Parathyroid adenoma (tissue), 2 donors: ENCODE measurements around the gene STIL.

Experiments used
- H2AFZ ChIP-seq: fragments of 300-600 bp; sonication (generic); one replicate; pipeline ENCODE4 v1.7.0; 2017; ENCODE audit warnings: antibody characterized with exemption, mild to moderate bottlenecking
- H3K27ac ChIP-seq: fragments of 300-600 bp; sonication (generic); one replicate; pipeline ENCODE4 v1.7.0; 2017
- H3K27me3 ChIP-seq: fragments of 300-600 bp; sonication (generic); one replicate; pipeline ENCODE4 v1.7.0; 2017; ENCODE audit warnings: low read length; ENCODE audit not compliant: control insufficient read depth, insufficient read depth
- H3K36me3 ChIP-seq: fragments of 300-600 bp; sonication (generic); one replicate; pipeline ENCODE4 v1.7.0; 2017; ENCODE audit warnings: low read length; ENCODE audit not compliant: control insufficient read depth, insufficient read depth
- H3K4me1 ChIP-seq: fragments of 300-600 bp; sonication (generic); one replicate; pipeline ENCODE4 v1.7.0; 2017; ENCODE audit warnings: control low read depth
- H3K4me2 ChIP-seq: fragments of 300-600 bp; sonication (generic); one replicate; pipeline ENCODE4 v1.7.0; 2017; ENCODE audit warnings: low read length
- H3K4me3 ChIP-seq: fragments of 300-600 bp; sonication (generic); one replicate; pipeline ENCODE4 v1.7.0; 2017; ENCODE audit warnings: low read depth, low read length
- H3K79me2 ChIP-seq: fragments of 300-600 bp; sonication (generic); one replicate; pipeline ENCODE4 v1.7.0; 2017; ENCODE audit warnings: control low read depth
- H3K9ac ChIP-seq: fragments of 300-600 bp; sonication (generic); one replicate; pipeline ENCODE4 v1.7.0; 2017; ENCODE audit warnings: mild to moderate bottlenecking
- H3K9me3 ChIP-seq: fragments of 300-600 bp; sonication (generic); one replicate; pipeline ENCODE4 v1.7.0; 2017; ENCODE audit warnings: low read length; ENCODE audit not compliant: control insufficient read depth
- TF ChIP-seq, protein P1 (sequence below): fragments of 300-600 bp; sonication (generic); IDR thresholded peaks from one replicate; pipeline ENCODE4 v1.7.0; 2017; ENCODE audit warnings: antibody characterized with exemption, mild to moderate bottlenecking
- donor health status: primary hyperparathyroidism.

The STIL gene

DNA sequence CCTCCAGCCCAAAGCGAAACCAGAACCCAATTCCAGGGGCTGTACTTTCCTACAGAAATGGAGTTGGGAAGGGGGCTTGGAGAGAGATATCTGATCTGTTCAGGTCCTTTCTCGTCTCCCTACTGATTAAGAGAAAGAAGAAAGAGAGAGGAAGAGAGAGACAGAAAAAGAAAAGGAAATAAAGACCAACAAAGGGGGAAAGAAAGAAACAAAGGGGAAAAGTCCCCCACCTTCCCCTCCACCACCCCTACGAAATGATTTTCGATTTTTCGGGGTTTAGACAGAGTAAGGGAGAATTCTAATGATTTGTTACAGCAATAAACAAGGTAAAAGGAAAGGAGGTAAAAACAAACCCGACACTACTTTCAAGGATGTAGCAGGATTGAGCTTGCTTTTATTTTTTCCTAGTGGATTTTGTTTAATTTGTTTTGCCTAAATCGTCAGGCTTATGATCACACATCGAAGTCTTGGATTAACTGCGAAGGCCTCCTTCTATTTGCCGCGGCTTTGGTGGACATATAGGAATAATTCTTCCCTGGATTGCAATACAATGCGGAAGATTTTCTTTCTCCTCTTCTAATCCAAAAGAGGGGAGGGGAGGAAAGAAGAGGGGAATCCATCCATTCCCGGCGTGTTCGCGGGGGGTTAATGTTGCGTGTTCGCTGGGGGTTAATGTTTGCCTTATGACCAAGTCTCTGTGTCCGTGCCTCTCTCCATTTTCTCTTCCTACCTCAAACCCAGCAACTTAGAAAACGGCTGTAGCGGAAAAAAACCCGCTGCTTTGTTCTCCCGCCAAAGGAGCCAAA is 83.9 kb downstream of the STIL start:
- peak overlapping the region; percentile 24 for H3K4me3 ChIP-seq
- no peak overlapping the region for H2AFZ ChIP-seq
- TF ChIP-seq, protein P1, sequence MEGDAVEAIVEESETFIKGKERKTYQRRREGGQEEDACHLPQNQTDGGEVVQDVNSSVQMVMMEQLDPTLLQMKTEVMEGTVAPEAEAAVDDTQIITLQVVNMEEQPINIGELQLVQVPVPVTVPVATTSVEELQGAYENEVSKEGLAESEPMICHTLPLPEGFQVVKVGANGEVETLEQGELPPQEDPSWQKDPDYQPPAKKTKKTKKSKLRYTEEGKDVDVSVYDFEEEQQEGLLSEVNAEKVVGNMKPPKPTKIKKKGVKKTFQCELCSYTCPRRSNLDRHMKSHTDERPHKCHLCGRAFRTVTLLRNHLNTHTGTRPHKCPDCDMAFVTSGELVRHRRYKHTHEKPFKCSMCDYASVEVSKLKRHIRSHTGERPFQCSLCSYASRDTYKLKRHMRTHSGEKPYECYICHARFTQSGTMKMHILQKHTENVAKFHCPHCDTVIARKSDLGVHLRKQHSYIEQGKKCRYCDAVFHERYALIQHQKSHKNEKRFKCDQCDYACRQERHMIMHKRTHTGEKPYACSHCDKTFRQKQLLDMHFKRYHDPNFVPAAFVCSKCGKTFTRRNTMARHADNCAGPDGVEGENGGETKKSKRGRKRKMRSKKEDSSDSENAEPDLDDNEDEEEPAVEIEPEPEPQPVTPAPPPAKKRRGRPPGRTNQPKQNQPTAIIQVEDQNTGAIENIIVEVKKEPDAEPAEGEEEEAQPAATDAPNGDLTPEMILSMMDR = no peak
- H3K27ac ChIP-seq = peak overlapping the region; percentile 61
- H3K9ac ChIP-seq = no peak overlapping the region
- no peaks in the 10 kb centered on the region for H3K9me3 ChIP-seq
- H3K4me2 ChIP-seq = peak overlapping the region; percentile 16
- no peaks in the 10 kb centered on the region for H3K4me1 ChIP-seq
- H3K36me3 ChIP-seq = no peaks in the 10 kb centered on the region
- no peaks in the 10 kb centered on the region for H3K79me2 ChIP-seq
- H3K27me3 ChIP-seq = peaks cover 20% of the 10 kb centered on the region

DNA sequence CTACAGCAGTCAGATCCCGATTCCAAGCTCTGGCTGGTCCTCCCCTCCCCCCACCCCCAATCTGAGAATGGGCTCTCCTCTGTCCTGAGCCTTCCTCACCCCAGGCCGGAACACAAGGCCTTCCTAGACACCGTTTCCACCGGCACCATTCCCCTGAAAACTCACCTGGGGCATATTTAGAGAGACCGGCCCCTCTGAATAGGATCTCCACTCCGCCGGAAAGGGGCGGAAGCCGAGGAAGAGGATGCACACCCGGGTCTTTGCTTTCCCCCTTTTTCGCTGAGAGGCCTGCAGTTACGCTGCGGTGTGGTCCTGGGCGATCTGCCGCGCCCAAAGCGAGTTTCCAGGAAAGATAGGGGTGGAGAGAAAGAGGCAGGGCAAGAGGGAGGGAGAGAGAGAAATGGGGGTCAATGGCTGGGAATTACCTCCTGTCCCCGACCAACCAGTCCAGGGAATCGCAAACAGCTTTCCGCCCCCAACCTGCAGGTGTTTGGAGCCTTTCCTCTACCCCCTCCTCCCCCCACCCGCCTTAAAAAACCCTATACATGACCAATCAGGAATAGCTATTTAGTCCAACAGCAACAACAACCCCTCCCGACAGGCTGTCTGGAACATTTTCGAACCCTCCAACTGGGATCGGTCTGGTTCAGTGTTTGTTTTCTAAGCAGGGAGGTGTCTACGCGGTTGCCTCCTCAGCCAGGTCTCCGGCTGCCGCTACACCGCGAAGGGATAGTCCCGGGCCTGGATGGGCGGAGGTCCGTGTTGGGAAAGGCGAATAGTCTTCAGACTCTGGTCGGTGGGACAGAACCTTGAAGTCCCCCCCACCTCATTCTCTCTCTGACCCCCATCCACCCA is 84.7 kb downstream of the STIL start:
- Histone ChIP-seq H3K27ac (peak overlapping the region; percentile 61), H3K9me3 (no peaks in the 10 kb centered on the region), H3K9ac (no peak overlapping the region), H3K27me3 (peaks cover 20% of the 10 kb centered on the region), H2AFZ (no peak overlapping the region), H3K4me1 (no peaks in the 10 kb centered on the region), H3K79me2 (no peaks in the 10 kb centered on the region), H3K36me3 (no peaks in the 10 kb centered on the region), H3K4me2 (no peak overlapping the region), H3K4me3 (peak overlapping the region; percentile 24)
- TF ChIP-seq, protein P1 = no peak

DNA sequence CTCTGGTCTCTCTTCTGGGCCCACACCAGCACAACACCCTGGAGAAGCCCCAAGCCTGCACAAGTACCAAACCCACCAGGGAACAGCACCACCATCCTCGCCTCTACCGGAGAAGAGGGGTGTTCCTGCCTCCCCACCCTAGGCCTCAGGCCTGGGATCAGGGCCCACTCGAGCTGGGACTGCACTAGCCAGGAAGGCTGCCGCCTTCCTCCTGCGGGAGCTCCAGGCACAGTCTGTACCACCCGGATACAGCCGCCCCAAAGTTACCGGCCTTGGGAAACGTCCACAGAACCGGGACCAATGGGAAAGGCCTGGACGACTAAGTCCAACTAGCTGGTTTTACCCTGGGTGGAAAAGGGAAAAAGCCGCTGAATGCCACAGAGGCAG is 85.3 kb downstream of the STIL start:
- Histone ChIP-seq H2AFZ (no peak overlapping the region), H3K79me2 (no peaks in the 10 kb centered on the region), H3K9me3 (no peaks in the 10 kb centered on the region), H3K27ac (peak overlapping the region; percentile 61), H3K4me1 (no peaks in the 10 kb centered on the region), H3K36me3 (no peaks in the 10 kb centered on the region), H3K9ac (no peak overlapping the region), H3K4me3 (no peak overlapping the region), H3K4me2 (no peak overlapping the region), H3K27me3 (peaks cover 20% of the 10 kb centered on the region)
- TF ChIP-seq, protein P1 = no peak

DNA sequence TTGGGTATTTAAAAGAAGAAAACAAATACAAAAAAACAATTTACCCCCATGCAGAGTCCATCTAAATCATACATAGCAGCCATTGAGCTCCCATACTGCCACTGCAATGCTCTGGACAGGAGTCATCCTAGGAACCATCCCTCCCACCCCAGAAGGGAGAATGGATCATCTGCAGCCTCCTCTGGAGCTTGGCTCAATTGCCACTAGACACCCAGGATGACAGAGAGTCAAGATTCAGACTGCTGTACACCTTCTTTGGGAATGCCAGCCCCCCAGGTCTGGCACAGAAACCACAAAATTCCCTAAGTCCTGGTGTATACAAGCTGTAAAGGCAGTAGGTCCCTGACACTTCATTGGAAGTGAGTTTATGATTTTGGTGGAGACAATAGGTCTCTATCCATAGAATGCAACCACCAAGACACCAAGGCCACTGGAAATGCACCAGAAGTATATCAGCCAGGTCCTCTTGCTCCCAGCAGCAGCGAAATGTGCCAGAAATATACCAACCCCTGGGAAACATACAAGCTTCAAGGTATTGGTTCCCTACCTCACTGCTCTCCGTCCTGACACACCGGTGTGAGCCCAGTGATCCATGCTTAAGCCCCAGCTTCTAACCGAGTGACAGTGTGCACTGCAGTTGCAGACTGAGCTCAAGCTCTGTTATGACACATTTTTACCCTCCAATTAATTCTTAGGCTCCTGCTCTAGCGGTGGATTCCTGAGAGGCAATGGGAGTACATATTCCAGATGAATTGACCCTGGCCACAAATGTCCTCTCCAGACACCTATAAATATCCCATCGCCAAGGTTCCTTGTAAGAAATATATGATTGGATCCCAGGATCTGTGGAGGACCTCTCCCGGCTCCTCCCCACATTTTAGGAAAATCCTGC is 86.4 kb downstream of the STIL start:
- no peak overlapping the region for H2AFZ ChIP-seq
- H3K9me3 ChIP-seq = no peaks in the 10 kb centered on the region
- no peaks in the 10 kb centered on the region for H3K4me1 ChIP-seq
- TF ChIP-seq, protein P1 = no peak
- no peaks in the 10 kb centered on the region for H3K79me2 ChIP-seq
- peaks cover 18% of the 10 kb centered on the region for H3K27me3 ChIP-seq
- no peak overlapping the region for H3K9ac ChIP-seq
- H3K27ac ChIP-seq = no peak overlapping the region
- H3K36me3 ChIP-seq = no peaks in the 10 kb centered on the region
- H3K4me3 ChIP-seq = no peak overlapping the region
- H3K4me2 ChIP-seq = no peak overlapping the region
